HepG2 (cell line): Measurements from ENCODE around the gene SLC39A8. TPM values are rescaled to one million over a fixed set of nuclear protein-coding genes. Genes with fewer than 3 reads are reported as not detected.
A peak's percentile ranks its signal among the peaks of the same experiment; 100 is the strongest.

Experiments used
- ARNT ChIP-seq: fragments of 450-650 bp; IDR thresholded peaks from 2 replicates; pipeline ENCODE4 v1.6.1; 2017
- KLF15 ChIP-seq: sonication (generic); formaldehyde crosslinking; IDR thresholded peaks from 2 replicates; pipeline ENCODE4 v1.8.1; 2023; ENCODE audit warnings: borderline replicate concordance, mild to moderate bottlenecking, inconsistent platforms, missing genetic modification reagents, mixed read lengths
- MTA3 ChIP-seq: sonication (generic); formaldehyde crosslinking; IDR thresholded peaks from 2 replicates; pipeline ENCODE4 v1.4.0; 2020; ENCODE audit warnings: missing genetic modification reagents
- NCOA5 ChIP-seq: sonication (generic); formaldehyde crosslinking; IDR thresholded peaks from 2 replicates; pipeline ENCODE4 v1.4.0; 2020; ENCODE audit warnings: missing genetic modification reagents
- NFATC3 ChIP-seq: sonication (generic); formaldehyde crosslinking; IDR thresholded peaks from 2 replicates; pipeline ENCODE4 v1.5.1; 2020; ENCODE audit warnings: mild to moderate bottlenecking, missing genetic modification reagents
- PAX8 ChIP-seq: sonication (generic); formaldehyde crosslinking; IDR thresholded peaks from 2 replicates; pipeline ENCODE4 v1.8.0; 2022; ENCODE audit warnings: mild to moderate bottlenecking, missing genetic modification reagents, borderline replicate concordance
- PCBP2 ChIP-seq: fragments of 200-400 bp; formaldehyde crosslinking; optimal IDR thresholded peaks from 2 replicates; pipeline ENCODE3; 2018; ENCODE audit warnings: low read length, low read depth; ENCODE audit not compliant: poor library complexity, severe bottlenecking
- RNF2 ChIP-seq: fragments of 450-650 bp; conservative IDR thresholded peaks from 2 replicates; pipeline ENCODE4 v1.6.1; 2016; ENCODE audit warnings: low read depth
- RORA ChIP-seq: sonication (generic); formaldehyde crosslinking; IDR thresholded peaks from 2 replicates; pipeline ENCODE4 v1.5.0; 2020; ENCODE audit warnings: mild to moderate bottlenecking, missing genetic modification reagents, moderate library complexity
- SIN3A ChIP-seq: IDR thresholded peaks from 2 replicates; pipeline ENCODE4 v1.6.1; 2011; ENCODE audit warnings: low read depth, mild to moderate bottlenecking, control low read depth, low read length, borderline replicate concordance
- SRSF9 ChIP-seq: fragments of 200-400 bp; formaldehyde crosslinking; IDR thresholded peaks from 2 replicates; pipeline ENCODE4 v1.6.1; 2018; ENCODE audit warnings: borderline replicate concordance, mild to moderate bottlenecking, low read depth, low read length; ENCODE audit not compliant: insufficient read depth, poor library complexity, severe bottlenecking
- ZFP91 ChIP-seq: sonication (generic); formaldehyde crosslinking; IDR thresholded peaks from 2 replicates; pipeline ENCODE4 v1.9.0; 2022; ENCODE audit warnings: missing genetic modification reagents, mild to moderate bottlenecking, borderline replicate concordance
- ZIK1 ChIP-seq: sonication (generic); formaldehyde crosslinking; IDR thresholded peaks from 2 replicates; pipeline ENCODE4 v1.5.0; 2020; ENCODE audit warnings: mild to moderate bottlenecking, low read depth, missing genetic modification reagents, borderline replicate concordance
- ZNF34 ChIP-seq: sonication (generic); formaldehyde crosslinking; IDR thresholded peaks from 2 replicates; pipeline ENCODE4 v1.4.0; 2020; ENCODE audit warnings: mild to moderate bottlenecking, missing genetic modification reagents, borderline replicate concordance
- ZNF460 ChIP-seq: sonication (generic); formaldehyde crosslinking; IDR thresholded peaks from 2 replicates; pipeline ENCODE4 v1.5.1; 2020; ENCODE audit warnings: missing genetic modification reagents, mild to moderate bottlenecking, borderline replicate concordance
- ZNF547 ChIP-seq: sonication (generic); formaldehyde crosslinking; IDR thresholded peaks from 2 replicates; pipeline ENCODE4 v1.5.1; 2020; ENCODE audit warnings: mild to moderate bottlenecking, missing genetic modification reagents
- ZNF615 ChIP-seq: sonication (generic); formaldehyde crosslinking; IDR thresholded peaks from 2 replicates; pipeline ENCODE4 v1.5.0; 2020; ENCODE audit warnings: mild to moderate bottlenecking, missing genetic modification reagents, borderline replicate concordance
- ZNF816 ChIP-seq: sonication (generic); formaldehyde crosslinking; IDR thresholded peaks from 2 replicates; pipeline ENCODE4 v1.8.0; 2022; ENCODE audit warnings: missing genetic modification reagents, mild to moderate bottlenecking, borderline replicate concordance
- polyA plus RNA-seq, 8 experiments: library from polyadenylated mRNA; depleted of rRNA in 3 of 8; stranded (reverse) in 7 of 8; unstranded in 1 of 8; fragments of >200 nt; fragmentation: Illumina TruSeq in 4 of 8; extraction: Trizol in 4 of 8; gene quantifications; 2 replicates each; pipeline versions ENCODE4 v1.2.1 to v1.2.3, GENCODE V29; 2011 to 2016; ENCODE audit warnings: low read depth in 4 of 8, missing spikeins in 1 of 8, mixed read lengths in 1 of 8; ENCODE audit not compliant: insufficient read depth in 1 of 8
- total RNA-seq, 5 experiments: library from RNA; depleted of rRNA; stranded (reverse); fragments of >200 nt; fragmentation: Illumina TruSeq; extraction: Trizol; gene quantifications; 2 replicates each; pipeline ENCODE4 v1.2.3, GENCODE V29; 2016; ENCODE audit warnings: low read depth in 1 of 5
- TF ChIP-seq, protein P1 (sequence below): IDR thresholded peaks from 2 replicates; pipeline ENCODE4 v1.6.1; 2012; ENCODE audit warnings: low read length, improper control_type of control experiment
- TF ChIP-seq, protein P2 (sequence below): sonication (generic); formaldehyde crosslinking; IDR thresholded peaks from 2 replicates; pipeline ENCODE4 v1.8.1; 2023; ENCODE audit warnings: mild to moderate bottlenecking, moderate library complexity, missing genetic modification reagents
- TF ChIP-seq, protein P3 (sequence below): IDR thresholded peaks from 2 replicates; pipeline ENCODE4 v1.6.1; 2016; ENCODE audit warnings: low read depth, control low read depth

Gene SLC39A8
- total and polyA plus RNA-seq, 2 of the 13 experiments (the other 11 are each of a cell fraction or from before 2014, with no cell fraction given) = 0.22 to 0.38 TPM

GRCh38 chr4:102344954-102345794, at the start of gene SLC39A8 (continued):
- TF ChIP-seq MTA3 (CRISPR knock-in tag) (no peak), ZFP91 (peak; percentile 30; the same call in 1 of the 2 replicates), ZNF547 (CRISPR knock-in tag) (no peak), SRSF9 (no peak), ARNT (no peak), PAX8 (CRISPR knock-in tag) (no peak), ZNF460 (CRISPR knock-in tag) (no peak), NFATC3 (CRISPR knock-in tag) (no peak), ZNF615 (CRISPR knock-in tag) (no peak), ZIK1 (CRISPR knock-in tag) (no peak), RORA (CRISPR knock-in tag) (no peak), SIN3A (peak; percentile 61; the same call in 1 of the 2 replicates), KLF15 (CRISPR knock-in tag) (no peak), NCOA5 (no peak), ZNF816 (CRISPR knock-in tag) (peak; percentile 45; the same call in 1 of the 2 replicates), PCBP2 (no peak), ZNF34 (no peak), RNF2 (peak; percentile 83; the same call in 1 of the 2 replicates)
- TF ChIP-seq, protein P1, sequence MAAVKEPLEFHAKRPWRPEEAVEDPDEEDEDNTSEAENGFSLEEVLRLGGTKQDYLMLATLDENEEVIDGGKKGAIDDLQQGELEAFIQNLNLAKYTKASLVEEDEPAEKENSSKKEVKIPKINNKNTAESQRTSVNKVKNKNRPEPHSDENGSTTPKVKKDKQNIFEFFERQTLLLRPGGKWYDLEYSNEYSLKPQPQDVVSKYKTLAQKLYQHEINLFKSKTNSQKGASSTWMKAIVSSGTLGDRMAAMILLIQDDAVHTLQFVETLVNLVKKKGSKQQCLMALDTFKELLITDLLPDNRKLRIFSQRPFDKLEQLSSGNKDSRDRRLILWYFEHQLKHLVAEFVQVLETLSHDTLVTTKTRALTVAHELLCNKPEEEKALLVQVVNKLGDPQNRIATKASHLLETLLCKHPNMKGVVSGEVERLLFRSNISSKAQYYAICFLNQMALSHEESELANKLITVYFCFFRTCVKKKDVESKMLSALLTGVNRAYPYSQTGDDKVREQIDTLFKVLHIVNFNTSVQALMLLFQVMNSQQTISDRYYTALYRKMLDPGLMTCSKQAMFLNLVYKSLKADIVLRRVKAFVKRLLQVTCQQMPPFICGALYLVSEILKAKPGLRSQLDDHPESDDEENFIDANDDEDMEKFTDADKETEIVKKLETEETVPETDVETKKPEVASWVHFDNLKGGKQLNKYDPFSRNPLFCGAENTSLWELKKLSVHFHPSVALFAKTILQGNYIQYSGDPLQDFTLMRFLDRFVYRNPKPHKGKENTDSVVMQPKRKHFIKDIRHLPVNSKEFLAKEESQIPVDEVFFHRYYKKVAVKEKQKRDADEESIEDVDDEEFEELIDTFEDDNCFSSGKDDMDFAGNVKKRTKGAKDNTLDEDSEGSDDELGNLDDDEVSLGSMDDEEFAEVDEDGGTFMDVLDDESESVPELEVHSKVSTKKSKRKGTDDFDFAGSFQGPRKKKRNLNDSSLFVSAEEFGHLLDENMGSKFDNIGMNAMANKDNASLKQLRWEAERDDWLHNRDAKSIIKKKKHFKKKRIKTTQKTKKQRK = no peak
- TF ChIP-seq, protein P2, sequence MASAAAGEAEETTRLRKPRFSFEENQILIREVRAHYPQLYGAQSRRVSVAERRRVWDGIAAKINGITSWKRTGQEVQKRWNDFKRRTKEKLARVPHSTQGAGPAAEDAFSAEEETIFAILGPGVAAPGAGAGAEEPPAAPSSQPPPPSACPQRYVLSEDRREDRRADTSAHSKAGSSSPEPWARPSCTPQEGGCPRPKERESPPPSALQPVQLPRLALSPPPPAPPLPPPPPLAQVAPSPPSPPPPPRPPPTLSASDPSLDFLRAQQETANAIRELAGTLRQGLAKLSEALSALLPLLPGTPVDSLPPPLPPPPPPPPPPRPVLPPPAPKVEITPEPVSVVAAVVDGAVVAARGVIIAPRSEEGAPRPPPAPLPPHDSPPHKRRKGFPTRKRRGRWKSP (CRISPR knock-in tag) = peak; percentile 36; the same call in 1 of the 2 replicates
- TF ChIP-seq, protein P3, sequence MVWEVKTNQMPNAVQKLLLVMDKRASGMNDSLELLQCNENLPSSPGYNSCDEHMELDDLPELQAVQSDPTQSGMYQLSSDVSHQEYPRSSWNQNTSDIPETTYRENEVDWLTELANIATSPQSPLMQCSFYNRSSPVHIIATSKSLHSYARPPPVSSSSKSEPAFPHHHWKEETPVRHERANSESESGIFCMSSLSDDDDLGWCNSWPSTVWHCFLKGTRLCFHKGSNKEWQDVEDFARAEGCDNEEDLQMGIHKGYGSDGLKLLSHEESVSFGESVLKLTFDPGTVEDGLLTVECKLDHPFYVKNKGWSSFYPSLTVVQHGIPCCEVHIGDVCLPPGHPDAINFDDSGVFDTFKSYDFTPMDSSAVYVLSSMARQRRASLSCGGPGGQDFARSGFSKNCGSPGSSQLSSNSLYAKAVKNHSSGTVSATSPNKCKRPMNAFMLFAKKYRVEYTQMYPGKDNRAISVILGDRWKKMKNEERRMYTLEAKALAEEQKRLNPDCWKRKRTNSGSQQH = no peak
